Esophagus muscularis mucosa (tissue), 4 donors: ENCODE data around the gene FBLIM1. TPM values are rescaled to one million over a fixed set of nuclear protein-coding genes. Genes with fewer than 3 reads are reported as not detected.

ENCODE experiments used
- DNase-seq: peaks from one replicate; pipeline ENCODE4 v3.0.0-alpha.2; 2017; ENCODE audit errors: extremely low spot score
- H3K27ac ChIP-seq, 4 donors: fragments of 200-600 bp; sonication (generic); replicated peaks in 1 of 4; 1 replicate in 3 of 4; 2 replicates in 1 of 4; pipeline ENCODE4 v1.5.1; 2016 to 2019; ENCODE audit warnings: mild to moderate bottlenecking in 1 of 4
- H3K27me3 ChIP-seq, 4 donors: fragments of 200-600 bp; sonication (generic); one replicate each; pipeline versions ENCODE4 v1.5.1 to v1.6.0; 2016 to 2019
- H3K36me3 ChIP-seq, 4 donors: fragments of 200-600 bp; sonication (generic); one replicate each; pipeline ENCODE4 v1.5.1; 2016 to 2019
- H3K4me1 ChIP-seq, 4 donors: fragments of 200-600 bp; sonication (generic); one replicate each; pipeline ENCODE4 v1.5.1; 2016 to 2019
- H3K4me3 ChIP-seq, 4 donors: fragments of 200-600 bp; sonication (generic); 1 replicate in 2 of 4; 2 replicates in 2 of 4; pipeline ENCODE4 v1.5.1; 2016 to 2019; ENCODE audit warnings: mild to moderate bottlenecking in 4 of 4, moderate library complexity in 1 of 4
- H3K9me3 ChIP-seq, 4 donors: fragments of 200-600 bp; sonication (generic); 1 replicate in 3 of 4; 2 replicates in 1 of 4; pipeline ENCODE4 v1.5.1; 2016 to 2019
- CTCF ChIP-seq, 3 experiments: fragments of 200-600 bp in 2 of 3; fragments of 450-650 bp in 1 of 3; sonication (generic) in 2 of 3; IDR thresholded peaks; one replicate each; pipeline ENCODE4 v1.5.1; 2017 to 2019; ENCODE audit warnings: antibody characterized with exemption in 3 of 3, mild to moderate bottlenecking in 2 of 3, moderate library complexity in 1 of 3
- EP300 ChIP-seq: sonication (generic); formaldehyde crosslinking; IDR thresholded peaks from one replicate; pipeline ENCODE4 v1.6.1; 2017; ENCODE audit warnings: antibody characterized with exemption
- POLR2A ChIP-seq: fragments of 450-650 bp; IDR thresholded peaks from one replicate; pipeline ENCODE4 v1.6.1; 2017; ENCODE audit warnings: antibody characterized with exemption, moderate library complexity, mild to moderate bottlenecking, low read depth
- POLR2AphosphoS5 ChIP-seq, 2 donors: sonication (generic); formaldehyde crosslinking; IDR thresholded peaks; one replicate each; pipeline ENCODE4 v1.6.1; 2017; ENCODE audit warnings: antibody characterized with exemption in 2 of 2
- WGBS: methylation state at CpG from one replicate; pipeline ENCODE4 v1.1.5; 2018; 5-methylcytosine and 5-hydroxymethylcytosine counted together
- intact Hi-C: fragments of 100-400 bp; cut with DNase I; formaldehyde crosslinking; loops from one replicate; pipeline ENCODE4 v1.15.1; 2023
- total RNA-seq, 4 donors: library from RNA; depleted of rRNA; stranded (reverse); fragments of >200 nt; gene quantifications; one replicate each; pipeline versions ENCODE4 v1.1.0 to v1.2.1, GENCODE V29; 2016

The FBLIM1 gene
- total RNA-seq, 4 donors from 2014 or later: 44.9 to 115 (median 71.8) TPM

- DNase-seq: no peak
- no peak for TF ChIP-seq POLR2AphosphoS5 (IDR thresholded peaks at IDR 0.05)
- TF ChIP-seq CTCF (IDR thresholded peaks at IDR 0.05): no peak
- no peak for TF ChIP-seq EP300
- no peak for TF ChIP-seq POLR2A
- Histone ChIP-seq H3K27ac (peak overlapping the region in 3 of 4 donors; percentile 42 to 64 (median 62)), H3K4me1 (peaks cover 12 to 51% (median 42%) of the 10 kb centered on the region in 4 donors), H3K4me3 (no peak overlapping the region), H3K27me3 (peaks cover 0 to 3% (median 0%) of the 10 kb centered on the region in 4 donors), H3K36me3 (no peaks in the 10 kb centered on the region), H3K9me3 (no peaks in the 10 kb centered on the region)
- 96% methylated on average over 1 of the region's 1 CpG for WGBS
- intact Hi-C loops: loop anchor here (5.0 kb wide), 1 partner anchor 122 kb away; no protein-coding TSS in a partner anchor
Observed at GRCh38 chr1:15830258-15830657, 71.7 kb downstream of the FBLIM1 start.

DNA sequence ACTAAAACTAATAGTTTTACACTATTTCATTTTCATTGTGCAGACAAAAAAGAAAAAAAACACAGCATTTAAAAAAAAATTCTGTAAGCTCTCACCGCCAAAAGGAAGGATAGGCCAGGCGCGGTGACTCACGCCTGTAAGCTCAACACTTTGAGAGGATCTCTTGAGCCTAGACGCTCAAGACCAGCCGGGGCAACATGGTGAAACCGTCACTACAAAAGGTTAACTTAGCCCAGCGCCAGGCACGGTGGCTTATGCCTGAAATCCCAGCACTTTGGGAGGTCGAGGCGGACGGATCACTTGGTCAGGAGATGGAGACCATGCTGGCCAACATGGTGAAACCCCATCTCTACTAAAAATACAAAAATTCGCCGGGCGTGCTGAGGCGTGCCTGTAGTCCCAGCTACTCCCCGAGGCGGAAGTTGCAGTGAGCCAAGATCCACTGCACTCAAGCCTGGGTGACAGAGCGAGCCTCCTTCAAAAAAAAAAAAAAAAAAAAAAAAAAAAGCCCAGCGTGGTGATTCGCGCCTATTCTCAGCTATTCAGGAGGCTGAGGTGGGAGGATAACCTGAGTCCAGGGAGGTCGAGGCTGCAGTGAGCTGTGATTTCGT is 74.6 kb downstream of the FBLIM1 start:
- Histone ChIP-seq H3K9me3 (no peaks in the 10 kb centered on the region), H3K4me1 (peaks cover 20 to 49% (median 44%) of the 10 kb centered on the region in 4 donors), H3K36me3 (no peaks in the 10 kb centered on the region), H3K27me3 (peaks cover 0 to 3% (median 0%) of the 10 kb centered on the region in 4 donors), H3K27ac (peak overlapping the region; percentile 95 to 100 (median 100)), H3K4me3 (peak overlapping the region; percentile 67 to 85 (median 76))
- intact Hi-C loops: loop anchor here (5.0 kb wide), 1 partner anchor 119 kb away; no protein-coding TSS in a partner anchor
- TF ChIP-seq EP300: no peak
- peak in 1 of 2 donors; percentile 20 for TF ChIP-seq POLR2AphosphoS5 (IDR thresholded peaks at IDR 0.05)
- DNase-seq: no peak
- WGBS: 67% methylated on average over 24 of the region's 24 CpGs

DNA sequence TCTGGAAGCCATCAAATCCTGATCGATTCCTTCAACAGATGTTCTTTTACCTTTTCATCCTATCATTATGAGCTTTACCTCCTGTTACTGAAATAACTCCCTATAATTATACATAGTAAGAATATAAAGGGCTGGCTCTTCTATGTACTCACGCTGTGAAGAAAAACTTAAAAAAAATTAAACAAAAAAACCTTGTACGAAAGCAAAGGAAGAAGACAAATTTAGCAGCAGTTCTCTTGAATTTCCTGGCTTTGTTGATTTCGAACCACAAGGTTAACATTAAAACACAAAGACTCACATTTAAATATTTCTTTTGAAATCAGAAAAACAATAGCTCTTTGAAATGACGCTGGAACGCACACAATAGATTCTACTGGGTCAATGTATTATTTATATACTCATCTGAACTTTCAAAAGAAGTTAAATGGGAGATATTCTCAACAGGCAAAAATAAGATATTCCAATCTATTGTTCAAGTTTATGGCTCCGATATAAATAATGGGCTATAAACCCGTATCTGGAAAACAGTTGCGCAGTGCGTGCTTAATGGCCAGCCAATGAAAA is 75.3 kb downstream of the FBLIM1 start:
- Histone ChIP-seq H3K36me3 (no peaks in the 10 kb centered on the region), H3K4me1 (peaks cover 20 to 49% (median 44%) of the 10 kb centered on the region in 4 donors), H3K27ac (peak overlapping the region; percentile 95 to 100 (median 100)), H3K9me3 (no peaks in the 10 kb centered on the region), H3K27me3 (peaks cover 0 to 3% (median 0%) of the 10 kb centered on the region in 4 donors), H3K4me3 (peak overlapping the region; percentile 67 to 85 (median 76))
- intact Hi-C loops: loop anchor here (2.0 to 5.0 kb wide), 2 partner anchors 15 to 118 kb away; no protein-coding TSS in a partner anchor
- TF ChIP-seq POLR2AphosphoS5 (IDR thresholded peaks at IDR 0.05) (no peak), CTCF (IDR thresholded peaks at IDR 0.05) (no peak), POLR2A (no peak), EP300 (no peak)
- no peak for DNase-seq
- WGBS: 1% methylated on average over 10 of the region's 10 CpGs

GRCh38 chr1:15834406-15835204 is 76.0 kb downstream of the FBLIM1 start:
- peaks cover 0 to 3% (median 0%) of the 10 kb centered on the region in 4 donors for H3K27me3 ChIP-seq
- TF ChIP-seq EP300 (no peak), POLR2AphosphoS5 (IDR thresholded peaks at IDR 0.05) (peak; percentile 59 to 85), POLR2A (peak; percentile 75), CTCF (IDR thresholded peaks at IDR 0.05) (no peak)
- H3K27ac ChIP-seq: peak overlapping the region; percentile 95 to 100 (median 100)
- intact Hi-C loops: loop anchor here (2.0 to 5.0 kb wide), 3 partner anchors 14 to 143 kb away; partner anchors contain the start of gene ZBTB17
- peaks cover 20 to 49% (median 44%) of the 10 kb centered on the region in 4 donors for H3K4me1 ChIP-seq
- peak; percentile 94 for DNase-seq
- H3K9me3 ChIP-seq: no peaks in the 10 kb centered on the region
- H3K4me3 ChIP-seq: peak overlapping the region; percentile 67 to 85 (median 76)
- H3K36me3 ChIP-seq: no peaks in the 10 kb centered on the region
- WGBS: under 1% methylated on average over 36 of the region's 77 CpGs
